Measurements from ENCODE around the gene TAX1BP1.

Gene TAX1BP1

GRCh38 chr7:27709137-27710075 is 30.6 kb upstream of the TAX1BP1 start:
- POLR2A ChIA-PET = no interaction called here
- no peak for DNase-seq (ENCODE audit: extremely low spot score)
- TF ChIP-seq FOXA1 (IDR thresholded peaks at IDR 0.05) (no peak), PKNOX1 (IDR thresholded peaks at IDR 0.05) (no peak), BHLHE40 (IDR thresholded peaks at IDR 0.05; ENCODE audit: borderline replicate concordance) (no peak), CTBP1 (IDR thresholded peaks at IDR 0.05; ENCODE audit: borderline replicate concordance) (no peak), HDGF (IDR thresholded peaks at IDR 0.05; ENCODE audit: borderline replicate concordance) (no peak), ZNF384 (IDR thresholded peaks at IDR 0.05) (no peak), SUZ12 (IDR thresholded peaks at IDR 0.05) (no peak), FOXM1 (IDR thresholded peaks at IDR 0.05; ENCODE audit: borderline replicate concordance) (no peak), L3MBTL2 (conservative IDR thresholded peaks at IDR 0.05) (no peak), ELF4 (IDR thresholded peaks at IDR 0.05) (no peak), NFRKB (IDR thresholded peaks at IDR 0.05) (no peak), ARNT (IDR thresholded peaks at IDR 0.05) (no peak), FOXK2 (IDR thresholded peaks at IDR 0.05) (no peak), LEF1 (IDR thresholded peaks at IDR 0.05; ENCODE audit: borderline replicate concordance) (no peak), TARDBP (IDR thresholded peaks at IDR 0.05) (no peak), SP1 (IDR thresholded peaks at IDR 0.05) (no peak)
- CTCF ChIA-PET = interaction anchor here (0.7 kb wide), 1 partner anchor 1917 kb away, joined by 3 read pairs; no protein-coding TSS in a partner anchor

GRCh38 chr7:27712217-27712616 is 27.7 kb upstream of the TAX1BP1 start:
- CTCF ChIA-PET = no interaction called here
- TF ChIP-seq HDGF (IDR thresholded peaks at IDR 0.05; ENCODE audit: borderline replicate concordance) = no peak
- TF ChIP-seq NFRKB (IDR thresholded peaks at IDR 0.05) = no peak
- no peak for TF ChIP-seq ZNF384 (IDR thresholded peaks at IDR 0.05)
- TF ChIP-seq LEF1 (IDR thresholded peaks at IDR 0.05; ENCODE audit: borderline replicate concordance) = no peak
- TF ChIP-seq FOXA1 (IDR thresholded peaks at IDR 0.05) = no peak
- TF ChIP-seq BHLHE40 (IDR thresholded peaks at IDR 0.05; ENCODE audit: borderline replicate concordance) = no peak
- TF ChIP-seq PKNOX1 (IDR thresholded peaks at IDR 0.05) = no peak
- TF ChIP-seq ARNT (IDR thresholded peaks at IDR 0.05) = no peak
- no peak for TF ChIP-seq FOXK2 (IDR thresholded peaks at IDR 0.05)
- TF ChIP-seq TARDBP (IDR thresholded peaks at IDR 0.05) = no peak
- no peak for TF ChIP-seq ELF4 (IDR thresholded peaks at IDR 0.05)
- no peak for TF ChIP-seq SP1 (IDR thresholded peaks at IDR 0.05)
- no peak for TF ChIP-seq L3MBTL2 (conservative IDR thresholded peaks at IDR 0.05)
- TF ChIP-seq SUZ12 (IDR thresholded peaks at IDR 0.05) = no peak
- TF ChIP-seq CTBP1 (IDR thresholded peaks at IDR 0.05; ENCODE audit: borderline replicate concordance) = no peak
- no peak for TF ChIP-seq FOXM1 (IDR thresholded peaks at IDR 0.05; ENCODE audit: borderline replicate concordance)
- no peak for DNase-seq (ENCODE audit: extremely low spot score)
- POLR2A ChIA-PET = no interaction called here

- no peak for TF ChIP-seq ARNT (IDR thresholded peaks at IDR 0.05)
- no peak for TF ChIP-seq LEF1 (IDR thresholded peaks at IDR 0.05; ENCODE audit: borderline replicate concordance)
- no peak for TF ChIP-seq NFRKB (IDR thresholded peaks at IDR 0.05)
- TF ChIP-seq FOXA1 (IDR thresholded peaks at IDR 0.05) = no peak
- TF ChIP-seq TARDBP (IDR thresholded peaks at IDR 0.05) = no peak
- TF ChIP-seq FOXK2 (IDR thresholded peaks at IDR 0.05) = no peak
- no peak for TF ChIP-seq FOXM1 (IDR thresholded peaks at IDR 0.05; ENCODE audit: borderline replicate concordance)
- TF ChIP-seq SP1 (IDR thresholded peaks at IDR 0.05) = no peak
- TF ChIP-seq CTBP1 (IDR thresholded peaks at IDR 0.05; ENCODE audit: borderline replicate concordance) = no peak
- TF ChIP-seq PKNOX1 (IDR thresholded peaks at IDR 0.05) = no peak
- no peak for TF ChIP-seq SUZ12 (IDR thresholded peaks at IDR 0.05)
- no peak for TF ChIP-seq ZNF384 (IDR thresholded peaks at IDR 0.05)
- TF ChIP-seq HDGF (IDR thresholded peaks at IDR 0.05; ENCODE audit: borderline replicate concordance) = no peak
- no peak for TF ChIP-seq L3MBTL2 (conservative IDR thresholded peaks at IDR 0.05)
- no peak for TF ChIP-seq BHLHE40 (IDR thresholded peaks at IDR 0.05; ENCODE audit: borderline replicate concordance)
- TF ChIP-seq ELF4 (IDR thresholded peaks at IDR 0.05) = no peak
- CTCF ChIA-PET = no interaction called here
- no peak for DNase-seq (ENCODE audit: extremely low spot score)
- POLR2A ChIA-PET = no interaction called here
Measured at GRCh38 chr7:27714831-27715444, 25.0 kb upstream of the TAX1BP1 start.

GRCh38 chr7:27723085-27723484 is 16.9 kb upstream of the TAX1BP1 start:
- ChIA-PET POLR2A (interaction anchor here (0.6 kb wide), 1 partner anchor 16 kb away, joined by 3 read pairs; no protein-coding TSS in a partner anchor), CTCF (no interaction called here)
- TF ChIP-seq L3MBTL2 (conservative IDR thresholded peaks at IDR 0.05) (no peak), LEF1 (IDR thresholded peaks at IDR 0.05; ENCODE audit: borderline replicate concordance) (no peak), NFRKB (IDR thresholded peaks at IDR 0.05) (no peak), SP1 (IDR thresholded peaks at IDR 0.05) (no peak), FOXK2 (IDR thresholded peaks at IDR 0.05) (no peak), PKNOX1 (IDR thresholded peaks at IDR 0.05) (no peak), ELF4 (IDR thresholded peaks at IDR 0.05) (no peak), FOXM1 (IDR thresholded peaks at IDR 0.05; ENCODE audit: borderline replicate concordance) (no peak), ZNF384 (IDR thresholded peaks at IDR 0.05) (no peak), BHLHE40 (IDR thresholded peaks at IDR 0.05; ENCODE audit: borderline replicate concordance) (no peak), TARDBP (IDR thresholded peaks at IDR 0.05) (no peak), CTBP1 (IDR thresholded peaks at IDR 0.05; ENCODE audit: borderline replicate concordance) (no peak), HDGF (IDR thresholded peaks at IDR 0.05; ENCODE audit: borderline replicate concordance) (no peak), SUZ12 (IDR thresholded peaks at IDR 0.05) (no peak), FOXA1 (IDR thresholded peaks at IDR 0.05) (no peak), ARNT (IDR thresholded peaks at IDR 0.05) (no peak)
- DNase-seq (ENCODE audit: extremely low spot score) = no peak
